Osteoblast (primary cell): ENCODE data around the gene RAMP1. TPM values are rescaled to one million over a fixed set of nuclear protein-coding genes. Genes with fewer than 3 reads are reported as not detected.

ENCODE experiments used
- DNase-seq: peaks from one replicate; pipeline ENCODE4 v3.0.0; 2011; ENCODE audit warnings: low spot score, mixed read lengths; ENCODE audit not compliant: insufficient read length; ENCODE audit errors: missing footprints
- H2AFZ ChIP-seq: 2 replicates; pipeline ENCODE4 v1.6.0; 2011; ENCODE audit warnings: mild to moderate bottlenecking, low read length
- H3K27ac ChIP-seq: 2 replicates; pipeline ENCODE4 v1.5.1; 2011; ENCODE audit warnings: mild to moderate bottlenecking, low read depth, low read length, moderate library complexity
- H3K27me3 ChIP-seq: 2 replicates; pipeline ENCODE4 v1.6.0; 2012; ENCODE audit warnings: mild to moderate bottlenecking, control low read depth, inconsistent platforms, low read length, moderate library complexity; ENCODE audit not compliant: insufficient read depth
- H3K36me3 ChIP-seq: 2 replicates; pipeline ENCODE4 v1.5.1; 2011; ENCODE audit warnings: mild to moderate bottlenecking, low read length, control low read depth, moderate library complexity; ENCODE audit not compliant: insufficient read depth
- H3K4me1 ChIP-seq: 2 replicates; pipeline ENCODE4 v1.5.1; 2011; ENCODE audit warnings: mild to moderate bottlenecking, low read length, control low read depth, moderate library complexity; ENCODE audit not compliant: insufficient read depth
- H3K4me2 ChIP-seq: 2 replicates; pipeline ENCODE4 v1.6.0; 2011; ENCODE audit warnings: mild to moderate bottlenecking, low read length; ENCODE audit not compliant: insufficient read depth
- H3K4me3 ChIP-seq: fragments of 200-600 bp; sonication (generic); 3 replicates; pipeline ENCODE4 v1.5.1; 2012; ENCODE audit warnings: mild to moderate bottlenecking, low read length, inconsistent platforms; ENCODE audit not compliant: insufficient read depth
- H3K79me2 ChIP-seq: 2 replicates; pipeline ENCODE4 v1.6.0; 2012; ENCODE audit warnings: mild to moderate bottlenecking, low read length, control low read depth, inconsistent platforms; ENCODE audit not compliant: insufficient read depth
- H3K9me3 ChIP-seq: 2 replicates; pipeline ENCODE4 v1.5.1; 2011; ENCODE audit warnings: low read depth, low read length, control low read depth
- H4K20me1 ChIP-seq: 2 replicates; pipeline ENCODE4 v1.6.0; 2012; ENCODE audit warnings: mild to moderate bottlenecking, low read length, control low read depth; ENCODE audit not compliant: insufficient read depth
- CTCF ChIP-seq: IDR thresholded peaks from 2 replicates; pipeline ENCODE4 v1.5.1; 2011; ENCODE audit warnings: mild to moderate bottlenecking, low read depth, low read length, moderate library complexity; ENCODE audit errors: extremely low read depth
- total RNA-seq: library from RNA; depleted of rRNA; stranded (reverse); fragments of >200 nt; gene quantifications from 2 replicates; pipeline ENCODE4 v1.2.3, GENCODE V29; 2012

Gene RAMP1
- total RNA-seq, 1 donor = 1.8 TPM

GRCh38 chr2:237907144-237907543 lies 47.7 kb downstream of the RAMP1 start:
- Histone ChIP-seq H2AFZ (no peak overlapping the region), H3K9me3 (peaks cover 2% of the 10 kb centered on the region), H3K27ac (no peak overlapping the region), H3K4me3 (no peak overlapping the region), H3K27me3 (no peaks in the 10 kb centered on the region), H3K79me2 (no peaks in the 10 kb centered on the region), H3K36me3 (no peaks in the 10 kb centered on the region), H3K4me2 (no peak overlapping the region), H4K20me1 (no peaks in the 10 kb centered on the region), H3K4me1 (peaks cover 14% of the 10 kb centered on the region)
- no peak for TF ChIP-seq CTCF
- no peak for DNase-seq

GRCh38 chr2:237909075-237909695 lies 49.8 kb downstream of the RAMP1 start:
- Histone ChIP-seq H3K79me2 (no peaks in the 10 kb centered on the region), H4K20me1 (no peaks in the 10 kb centered on the region), H3K4me3 (no peak overlapping the region), H3K27me3 (no peaks in the 10 kb centered on the region), H3K27ac (no peak overlapping the region), H2AFZ (no peak overlapping the region), H3K4me1 (peaks cover 14% of the 10 kb centered on the region), H3K4me2 (no peak overlapping the region), H3K36me3 (no peaks in the 10 kb centered on the region), H3K9me3 (peaks cover 2% of the 10 kb centered on the region)
- no peak for DNase-seq
- no peak for TF ChIP-seq CTCF

GRCh38 chr2:237909801-237910475 lies 50.5 kb downstream of the RAMP1 start:
- no peak for TF ChIP-seq CTCF
- H3K4me1 ChIP-seq = peaks cover 7% of the 10 kb centered on the region
- H3K4me2 ChIP-seq = no peak overlapping the region
- no peak overlapping the region for H3K4me3 ChIP-seq
- H3K27me3 ChIP-seq = no peaks in the 10 kb centered on the region
- no peaks in the 10 kb centered on the region for H4K20me1 ChIP-seq
- peaks cover 2% of the 10 kb centered on the region for H3K9me3 ChIP-seq
- H3K79me2 ChIP-seq = no peaks in the 10 kb centered on the region
- no peaks in the 10 kb centered on the region for H3K36me3 ChIP-seq
- no peak overlapping the region for H3K27ac ChIP-seq
- no peak for DNase-seq
- no peak overlapping the region for H2AFZ ChIP-seq

- no peaks in the 10 kb centered on the region for H3K36me3 ChIP-seq
- H3K4me2 ChIP-seq = no peak overlapping the region
- H3K4me3 ChIP-seq = no peak overlapping the region
- no peak overlapping the region for H2AFZ ChIP-seq
- no peak for DNase-seq
- no peak for TF ChIP-seq CTCF
- H3K27me3 ChIP-seq = no peaks in the 10 kb centered on the region
- peaks cover 2% of the 10 kb centered on the region for H3K9me3 ChIP-seq
- H4K20me1 ChIP-seq = no peaks in the 10 kb centered on the region
- no peaks in the 10 kb centered on the region for H3K79me2 ChIP-seq
- no peaks in the 10 kb centered on the region for H3K4me1 ChIP-seq
- no peak overlapping the region for H3K27ac ChIP-seq
Measured at GRCh38 chr2:237910576-237911362, 51.3 kb downstream of the RAMP1 start.
